Ascending aorta (tissue), 2 donors: ENCODE data around the gene STX3. TPM values are rescaled to one million over a fixed set of nuclear protein-coding genes. Genes with fewer than 3 reads are reported as not detected.

Experiments
- DNase-seq, 2 donors: peaks; one replicate each; pipeline ENCODE4 v3.0.0-alpha.2; 2019; ENCODE audit warnings: low spot score in 2 of 2
- H3K27ac ChIP-seq, 2 donors: fragments of 200-600 bp; sonication (generic); one replicate each; pipeline ENCODE4 v1.5.1; 2016 to 2017; ENCODE audit warnings: mild to moderate bottlenecking in 1 of 2
- H3K27me3 ChIP-seq: fragments of 200-600 bp; sonication (generic); one replicate; pipeline ENCODE4 v1.5.1; 2017
- H3K36me3 ChIP-seq, 2 donors: fragments of 200-600 bp; sonication (generic); one replicate each; pipeline ENCODE4 v1.5.1; 2016
- H3K4me1 ChIP-seq, 2 donors: fragments of 200-600 bp; sonication (generic); one replicate each; pipeline ENCODE4 v1.5.1; 2016 to 2017; ENCODE audit warnings: mild to moderate bottlenecking in 1 of 2
- H3K4me3 ChIP-seq, 2 donors: fragments of 200-600 bp; sonication (generic); one replicate each; pipeline ENCODE4 v1.5.1; 2016 to 2017; ENCODE audit warnings: mild to moderate bottlenecking in 1 of 2
- H3K9me3 ChIP-seq, 2 donors: fragments of 200-600 bp; sonication (generic); one replicate each; pipeline ENCODE4 v1.5.1; 2016
- intact Hi-C: fragments of 100-400 bp; cut with DNase I; formaldehyde crosslinking; loops from one replicate; pipeline ENCODE4 v1.15.1; 2023
- total RNA-seq: library from RNA; depleted of rRNA; stranded (reverse); fragments of >200 nt; gene quantifications from one replicate; pipeline ENCODE4 v1.1.0, GENCODE V29; 2016
- TF ChIP-seq, protein P1 (sequence below), 3 experiments: fragments of 200-600 bp in 2 of 3; fragments of 450-650 bp in 1 of 3; sonication (generic) in 2 of 3; IDR thresholded peaks; one replicate each; pipeline ENCODE4 v1.5.1; 2016 to 2019; ENCODE audit warnings: antibody characterized with exemption in 3 of 3, mild to moderate bottlenecking in 1 of 3, moderate library complexity in 1 of 3

STX3 gene
- total RNA-seq, 1 donor from 2014 or later = 18.0 TPM

DNA sequence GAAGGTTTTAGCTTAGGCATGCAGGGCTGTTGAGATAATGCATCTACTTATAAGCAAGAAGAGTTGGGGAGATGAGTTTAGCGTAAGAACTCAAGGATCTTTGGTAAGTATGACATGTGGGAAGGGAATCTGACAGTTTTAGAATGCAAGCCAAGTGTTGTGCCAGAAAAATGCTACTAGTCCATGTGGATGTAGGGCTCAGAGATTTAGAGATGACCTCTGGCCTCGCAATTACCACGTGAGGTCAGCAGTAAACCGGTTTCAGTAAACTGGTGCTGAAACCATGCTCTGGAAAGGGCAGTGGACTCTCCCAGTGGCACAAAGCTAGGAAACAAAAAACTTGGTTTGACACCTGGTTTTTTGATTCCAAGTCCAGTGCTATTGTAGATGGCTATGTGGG is 36.5 kb downstream of the STX3 start:
- no peaks in the 10 kb centered on the region for H3K9me3 ChIP-seq
- intact Hi-C loops = no loop called here
- no peak overlapping the region for H3K4me3 ChIP-seq
- peaks cover 28 to 80% of the 10 kb centered on the region in 2 donors for H3K36me3 ChIP-seq
- no peak overlapping the region for H3K27ac ChIP-seq
- H3K27me3 ChIP-seq = no peaks in the 10 kb centered on the region
- peaks cover 0 to 5% of the 10 kb centered on the region in 2 donors for H3K4me1 ChIP-seq
- no peak for DNase-seq
- TF ChIP-seq, protein P1, sequence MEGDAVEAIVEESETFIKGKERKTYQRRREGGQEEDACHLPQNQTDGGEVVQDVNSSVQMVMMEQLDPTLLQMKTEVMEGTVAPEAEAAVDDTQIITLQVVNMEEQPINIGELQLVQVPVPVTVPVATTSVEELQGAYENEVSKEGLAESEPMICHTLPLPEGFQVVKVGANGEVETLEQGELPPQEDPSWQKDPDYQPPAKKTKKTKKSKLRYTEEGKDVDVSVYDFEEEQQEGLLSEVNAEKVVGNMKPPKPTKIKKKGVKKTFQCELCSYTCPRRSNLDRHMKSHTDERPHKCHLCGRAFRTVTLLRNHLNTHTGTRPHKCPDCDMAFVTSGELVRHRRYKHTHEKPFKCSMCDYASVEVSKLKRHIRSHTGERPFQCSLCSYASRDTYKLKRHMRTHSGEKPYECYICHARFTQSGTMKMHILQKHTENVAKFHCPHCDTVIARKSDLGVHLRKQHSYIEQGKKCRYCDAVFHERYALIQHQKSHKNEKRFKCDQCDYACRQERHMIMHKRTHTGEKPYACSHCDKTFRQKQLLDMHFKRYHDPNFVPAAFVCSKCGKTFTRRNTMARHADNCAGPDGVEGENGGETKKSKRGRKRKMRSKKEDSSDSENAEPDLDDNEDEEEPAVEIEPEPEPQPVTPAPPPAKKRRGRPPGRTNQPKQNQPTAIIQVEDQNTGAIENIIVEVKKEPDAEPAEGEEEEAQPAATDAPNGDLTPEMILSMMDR (IDR thresholded peaks at IDR 0.05) = no peak

DNA sequence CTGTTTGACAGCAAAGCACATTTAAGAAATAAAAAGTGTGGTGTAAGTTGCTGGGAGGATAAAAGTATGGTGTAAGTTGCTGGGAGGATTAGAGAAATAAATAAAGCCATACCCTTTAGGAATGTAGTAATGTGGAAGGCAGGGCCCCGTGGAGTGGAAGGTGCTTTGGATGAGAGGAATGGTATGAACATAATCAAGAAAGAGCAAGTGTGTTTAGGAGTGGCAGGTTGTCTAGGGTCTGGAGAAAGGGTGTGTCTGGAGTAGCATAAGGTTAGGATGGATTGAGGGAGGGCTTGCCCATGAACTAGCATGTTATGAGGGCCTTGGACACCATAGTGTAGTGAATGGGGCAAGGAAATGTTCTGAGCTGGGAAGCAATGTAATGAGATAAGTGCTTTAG is 37.3 kb downstream of the STX3 start:
- Histone ChIP-seq H3K36me3 (peaks cover 33 to 83% of the 10 kb centered on the region in 2 donors), H3K27me3 (no peaks in the 10 kb centered on the region), H3K27ac (no peak overlapping the region), H3K4me3 (no peak overlapping the region), H3K4me1 (no peaks in the 10 kb centered on the region), H3K9me3 (no peaks in the 10 kb centered on the region)
- no peak for DNase-seq
- TF ChIP-seq, protein P1 (IDR thresholded peaks at IDR 0.05) = no peak
- intact Hi-C loops = no loop called here

DNA sequence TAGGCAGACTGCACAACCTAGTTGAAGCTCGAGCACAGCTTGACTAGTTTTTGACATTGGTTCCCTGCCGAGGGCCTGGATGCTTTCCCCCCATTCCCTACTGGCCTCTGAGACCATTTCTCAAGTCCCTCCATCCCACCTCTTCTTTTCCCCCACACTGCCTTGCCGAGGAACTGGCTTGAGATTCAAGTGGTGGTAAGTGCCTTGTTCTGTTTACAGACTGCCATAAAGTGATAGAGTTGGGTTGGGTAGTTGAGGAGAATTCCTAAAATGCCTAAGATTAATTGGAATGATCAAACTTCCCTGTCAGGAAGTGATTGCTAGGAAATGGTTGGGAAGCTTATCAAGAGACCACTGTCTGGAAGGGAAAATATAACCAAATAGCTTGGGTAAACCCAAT is 39.2 kb downstream of the STX3 start:
- TF ChIP-seq, protein P1 (IDR thresholded peaks at IDR 0.05) = no peak
- Histone ChIP-seq H3K9me3 (no peaks in the 10 kb centered on the region), H3K4me3 (no peak overlapping the region), H3K27ac (no peak overlapping the region), H3K27me3 (no peaks in the 10 kb centered on the region), H3K36me3 (peaks cover 37 to 87% of the 10 kb centered on the region in 2 donors), H3K4me1 (no peaks in the 10 kb centered on the region)
- DNase-seq = no peak
- intact Hi-C loops = no loop called here

DNA sequence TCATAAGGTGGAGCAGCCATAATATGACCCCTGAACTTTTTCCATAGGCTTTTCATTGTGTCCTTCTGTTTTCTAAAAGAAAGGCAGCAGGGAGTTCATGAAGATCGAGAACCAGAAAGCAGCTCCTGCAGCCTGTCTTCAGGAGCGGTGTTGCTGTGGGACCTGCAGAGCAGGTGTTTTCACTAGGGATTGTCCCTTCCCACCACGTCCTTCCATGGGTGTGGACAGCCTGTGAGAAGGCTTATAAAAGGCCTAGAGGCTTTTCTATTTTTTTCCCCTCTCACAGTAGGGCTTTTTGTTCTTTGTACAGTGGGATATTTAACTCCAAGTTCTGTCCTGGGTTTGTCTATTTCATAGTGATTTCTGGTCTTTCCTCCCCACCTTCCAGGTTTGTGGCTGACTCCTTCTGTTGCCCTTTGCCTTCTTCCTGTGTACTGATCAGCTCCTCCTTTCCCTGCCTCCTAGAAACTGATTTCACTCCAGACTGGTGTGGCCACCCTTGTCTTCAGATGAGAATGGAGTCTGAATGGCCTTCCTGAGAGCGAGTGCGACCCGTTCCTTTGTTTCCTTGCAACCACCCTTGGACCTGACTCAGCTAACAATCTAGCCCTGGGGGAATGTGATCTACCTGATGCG is 45.3 kb downstream of the STX3 start:
- TF ChIP-seq, protein P1 (IDR thresholded peaks at IDR 0.05) = no peak
- Histone ChIP-seq H3K27ac (no peak overlapping the region), H3K36me3 (peaks cover 28 to 61% of the 10 kb centered on the region in 2 donors), H3K4me3 (no peak overlapping the region), H3K4me1 (peaks cover 0 to 4% of the 10 kb centered on the region in 2 donors), H3K27me3 (no peaks in the 10 kb centered on the region), H3K9me3 (no peaks in the 10 kb centered on the region)
- no peak for DNase-seq
- intact Hi-C loops = loop anchor here (5.0 kb wide), 2 partner anchors 133 to 263 kb away; partner anchors contain the start of gene PATL1

DNA sequence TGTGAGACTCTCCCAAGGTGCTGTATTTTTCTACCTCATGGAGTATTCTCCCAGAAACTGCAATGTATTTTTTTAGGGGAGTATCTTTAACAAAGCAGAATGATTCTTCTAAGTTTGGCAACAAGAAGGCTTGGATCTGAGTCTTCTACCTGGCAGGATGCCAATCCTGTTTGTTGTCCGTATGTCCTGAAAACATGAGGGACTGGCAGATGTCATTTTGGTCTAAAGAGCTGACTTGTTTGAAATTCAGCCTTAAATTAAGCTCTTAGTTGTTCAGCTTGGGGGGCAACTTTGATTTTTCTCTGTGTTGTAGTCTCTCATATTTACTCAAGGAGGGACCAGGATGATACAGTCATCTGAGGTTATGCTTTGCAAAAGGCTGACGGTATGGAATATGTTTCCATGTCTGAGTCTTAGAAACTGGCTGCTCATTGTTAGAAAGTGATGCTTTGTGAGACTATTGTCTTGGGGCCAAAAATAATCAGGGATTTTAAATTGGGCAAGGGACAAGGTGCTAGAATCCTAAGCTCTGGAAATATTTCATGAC is 46.1 kb downstream of the STX3 start:
- TF ChIP-seq, protein P1 (IDR thresholded peaks at IDR 0.05) = no peak
- DNase-seq = no peak
- Histone ChIP-seq H3K4me1 (peaks cover 0 to 4% of the 10 kb centered on the region in 2 donors), H3K4me3 (no peak overlapping the region), H3K27ac (no peak overlapping the region), H3K27me3 (no peaks in the 10 kb centered on the region), H3K36me3 (peaks cover 24 to 61% of the 10 kb centered on the region in 2 donors), H3K9me3 (no peaks in the 10 kb centered on the region)
- intact Hi-C loops = loop anchor here (5.0 kb wide), 2 partner anchors 134 to 264 kb away; partner anchors contain the start of gene PATL1
